Mesothelial cell of epicardium (in vitro differentiated cells): ENCODE data around the gene IL10. TPM values are rescaled to one million over a fixed set of nuclear protein-coding genes. Genes with fewer than 3 reads are reported as not detected.

ENCODE experiments used
- DNase-seq, 2 experiments: peaks; one replicate each; pipeline ENCODE4 v3.0.0; 2021; ENCODE audit warnings: low spot score in 2 of 2; ENCODE audit not compliant: unreplicated experiment in 2 of 2
- H3K27ac Mint-ChIP-seq: 2 replicates; pipeline ENCODE4 v1.8.0; 2021; ENCODE audit warnings: mixed read lengths
- H3K27me3 Mint-ChIP-seq: 2 replicates; pipeline ENCODE4 v1.8.0; 2021; ENCODE audit warnings: low read depth, mixed read lengths
- H3K36me3 Mint-ChIP-seq: 2 replicates; pipeline ENCODE4 v1.8.0; 2021; ENCODE audit warnings: mixed read lengths
- H3K4me1 Mint-ChIP-seq: 2 replicates; pipeline ENCODE4 v1.8.0; 2021; ENCODE audit warnings: mixed read lengths
- H3K4me3 Mint-ChIP-seq: 2 replicates; pipeline ENCODE4 v1.8.0; 2021; ENCODE audit warnings: mild to moderate bottlenecking, moderate library complexity, mixed read lengths
- H3K9me3 Mint-ChIP-seq: 2 replicates; pipeline ENCODE4 v1.8.0; 2021; ENCODE audit warnings: mixed read lengths
- CTCF ChIP-seq: fragments of 200-600 bp; sonication (generic); IDR thresholded peaks from one replicate; pipeline ENCODE4 v1.5.0; 2021; ENCODE audit warnings: antibody characterized with exemption; ENCODE audit not compliant: unreplicated experiment
- total RNA-seq: library from RNA; stranded (reverse); gene quantifications from 3 replicates; pipeline ENCODE4 v1.2.1, GENCODE V29; 2021

The IL10 gene
- total RNA-seq, 1 donor from 2014 or later, result not detected

- Mint-ChIP-seq H3K36me3 (no peaks in the 10 kb centered on the region), H3K27ac (no peak overlapping the region), H3K9me3 (peaks cover 11% of the 10 kb centered on the region), H3K4me3 (no peak overlapping the region), H3K4me1 (peaks cover 4% of the 10 kb centered on the region), H3K27me3 (peaks cover 4% of the 10 kb centered on the region)
- DNase-seq, result no peak
- TF ChIP-seq CTCF, result no peak
These were observed 11.0 kb downstream of the IL10 start for GRCh38 chr1:206761159-206761768.

GRCh38 chr1:206760590-206760989 lies 11.7 kb downstream of the IL10 start:
- DNase-seq, result no peak
- H3K36me3 Mint-ChIP-seq, result no peaks in the 10 kb centered on the region
- H3K4me3 Mint-ChIP-seq, result no peak overlapping the region
- TF ChIP-seq CTCF, result no peak
- H3K27ac Mint-ChIP-seq, result no peak overlapping the region
- peaks cover 3% of the 10 kb centered on the region for H3K4me1 Mint-ChIP-seq
- H3K9me3 Mint-ChIP-seq, result peaks cover 14% of the 10 kb centered on the region
- H3K27me3 Mint-ChIP-seq, result peaks cover 5% of the 10 kb centered on the region

GRCh38 chr1:206757524-206758266 lies 14.6 kb downstream of the IL10 start:
- Mint-ChIP-seq H3K27ac (no peak overlapping the region), H3K4me3 (no peak overlapping the region), H3K27me3 (peaks cover 14% of the 10 kb centered on the region), H3K4me1 (peaks cover 3% of the 10 kb centered on the region), H3K36me3 (no peaks in the 10 kb centered on the region), H3K9me3 (peaks cover 16% of the 10 kb centered on the region)
- TF ChIP-seq CTCF, result no peak
- no peak for DNase-seq

- Mint-ChIP-seq H3K27me3 (peaks cover 32% of the 10 kb centered on the region), H3K27ac (no peak overlapping the region), H3K36me3 (no peaks in the 10 kb centered on the region), H3K4me3 (no peak overlapping the region), H3K9me3 (peaks cover 16% of the 10 kb centered on the region), H3K4me1 (no peaks in the 10 kb centered on the region)
- TF ChIP-seq CTCF, result no peak
- no peak for DNase-seq
These were observed 18.3 kb downstream of the IL10 start for GRCh38 chr1:206754011-206754410.

GRCh38 chr1:206753141-206753540 lies 19.2 kb downstream of the IL10 start:
- no peaks in the 10 kb centered on the region for H3K36me3 Mint-ChIP-seq
- H3K4me1 Mint-ChIP-seq, result no peaks in the 10 kb centered on the region
- no peak for TF ChIP-seq CTCF
- H3K4me3 Mint-ChIP-seq, result no peak overlapping the region
- DNase-seq, result no peak
- peaks cover 38% of the 10 kb centered on the region for H3K27me3 Mint-ChIP-seq
- H3K9me3 Mint-ChIP-seq, result peaks cover 16% of the 10 kb centered on the region
- no peak overlapping the region for H3K27ac Mint-ChIP-seq
